Thoracic aorta (tissue), 2 donors: Measurements from ENCODE around the gene ADAMTS17. TPM values are rescaled to one million over a fixed set of nuclear protein-coding genes. Genes with fewer than 3 reads are reported as not detected.

ENCODE experiments used
- ATAC-seq: fragments of 150-250 bp; one replicate; pipeline ENCODE4 v1.8.0; 2017; ENCODE audit warnings: low read depth; ENCODE audit not compliant: insufficient number of reproducible peaks, low FRiP score
- DNase-seq: peaks from one replicate; pipeline ENCODE4 v3.0.0-alpha.2; 2020; ENCODE audit warnings: low spot score
- H3K27ac ChIP-seq, 2 donors: fragments of 200-600 bp; sonication (generic); 1 replicate in 1 of 2; 2 replicates in 1 of 2; pipeline ENCODE4 v1.5.1; 2016; ENCODE audit warnings: mild to moderate bottlenecking in 2 of 2, moderate library complexity in 2 of 2
- H3K27me3 ChIP-seq: fragments of 200-600 bp; sonication (generic); replicated peaks from 2 replicates; pipeline ENCODE4 v1.6.0; 2016; ENCODE audit warnings: mild to moderate bottlenecking; ENCODE audit not compliant: insufficient read depth
- H3K36me3 ChIP-seq: fragments of 200-600 bp; sonication (generic); one replicate; pipeline ENCODE4 v1.5.1; 2016
- H3K4me1 ChIP-seq, 2 donors: fragments of 200-600 bp; sonication (generic); 1 replicate in 1 of 2; 2 replicates in 1 of 2; pipeline versions ENCODE4 v1.5.1 to v1.6.0; 2016; ENCODE audit warnings: low read depth in 2 of 2, mild to moderate bottlenecking in 1 of 2; ENCODE audit not compliant: control insufficient read depth in 1 of 2
- H3K4me3 ChIP-seq: fragments of 200-600 bp; sonication (generic); 2 replicates; pipeline ENCODE4 v1.5.1; 2016; ENCODE audit warnings: mild to moderate bottlenecking
- H3K9me3 ChIP-seq: fragments of 200-600 bp; sonication (generic); 2 replicates; pipeline ENCODE4 v1.5.1; 2016
- total RNA-seq, 2 donors: library from RNA; depleted of rRNA; stranded (reverse); fragments of >200 nt; gene quantifications; one replicate each; pipeline versions ENCODE4 v1.1.0 to v1.2.3, GENCODE V29; 2016
- TF ChIP-seq, protein P1 (sequence below): fragments of 200-600 bp; sonication (generic); IDR thresholded peaks from one replicate; pipeline ENCODE4 v1.5.1; 2019; ENCODE audit warnings: antibody characterized with exemption

Gene ADAMTS17
- total RNA-seq, 2 donors from 2014 or later, result 2.8 to 8.1 TPM

DNA sequence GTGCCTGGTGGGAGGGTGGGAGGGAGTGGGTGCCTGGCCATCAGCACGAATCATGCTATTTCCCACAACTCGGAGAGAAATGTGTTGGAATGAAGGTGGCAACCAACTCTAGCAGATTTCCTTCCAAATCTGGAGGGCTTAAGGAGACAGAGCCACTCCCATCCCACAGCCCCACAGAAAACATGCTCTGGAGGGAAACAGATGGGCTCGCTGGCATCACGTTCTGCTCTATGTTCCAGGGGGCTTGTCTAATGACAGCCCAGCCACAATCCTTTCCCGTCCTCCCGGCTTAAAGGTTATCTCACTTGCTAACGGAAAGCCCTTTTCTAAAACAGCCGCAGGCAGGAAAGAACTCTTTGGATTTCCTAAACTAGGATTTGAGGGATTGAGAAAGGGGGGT is 65.3 kb downstream of the ADAMTS17 start:
- Histone ChIP-seq H3K9me3 (peaks cover 17% of the 10 kb centered on the region), H3K36me3 (no peaks in the 10 kb centered on the region), H3K27me3 (no peaks in the 10 kb centered on the region), H3K4me3 (no peak overlapping the region), H3K4me1 (peaks cover 5 to 12% of the 10 kb centered on the region in 2 donors), H3K27ac (no peak overlapping the region)
- TF ChIP-seq, protein P1, sequence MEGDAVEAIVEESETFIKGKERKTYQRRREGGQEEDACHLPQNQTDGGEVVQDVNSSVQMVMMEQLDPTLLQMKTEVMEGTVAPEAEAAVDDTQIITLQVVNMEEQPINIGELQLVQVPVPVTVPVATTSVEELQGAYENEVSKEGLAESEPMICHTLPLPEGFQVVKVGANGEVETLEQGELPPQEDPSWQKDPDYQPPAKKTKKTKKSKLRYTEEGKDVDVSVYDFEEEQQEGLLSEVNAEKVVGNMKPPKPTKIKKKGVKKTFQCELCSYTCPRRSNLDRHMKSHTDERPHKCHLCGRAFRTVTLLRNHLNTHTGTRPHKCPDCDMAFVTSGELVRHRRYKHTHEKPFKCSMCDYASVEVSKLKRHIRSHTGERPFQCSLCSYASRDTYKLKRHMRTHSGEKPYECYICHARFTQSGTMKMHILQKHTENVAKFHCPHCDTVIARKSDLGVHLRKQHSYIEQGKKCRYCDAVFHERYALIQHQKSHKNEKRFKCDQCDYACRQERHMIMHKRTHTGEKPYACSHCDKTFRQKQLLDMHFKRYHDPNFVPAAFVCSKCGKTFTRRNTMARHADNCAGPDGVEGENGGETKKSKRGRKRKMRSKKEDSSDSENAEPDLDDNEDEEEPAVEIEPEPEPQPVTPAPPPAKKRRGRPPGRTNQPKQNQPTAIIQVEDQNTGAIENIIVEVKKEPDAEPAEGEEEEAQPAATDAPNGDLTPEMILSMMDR, result no peak
- DNase-seq (no peak), ATAC-seq (no peak)

- Histone ChIP-seq H3K9me3 (peaks cover 17% of the 10 kb centered on the region), H3K4me1 (peaks cover 5 to 12% of the 10 kb centered on the region in 2 donors), H3K36me3 (no peaks in the 10 kb centered on the region), H3K27me3 (no peaks in the 10 kb centered on the region), H3K27ac (no peak overlapping the region), H3K4me3 (no peak overlapping the region)
- TF ChIP-seq, protein P1, result no peak
- no peak for DNase-seq
- ATAC-seq, result no peak
Observed at GRCh38 chr15:100275641-100276040, 66.1 kb downstream of the ADAMTS17 start.

- H3K4me3 ChIP-seq, result no peak overlapping the region
- H3K4me1 ChIP-seq, result no peaks in the 10 kb centered on the region
- DNase-seq (no peak), ATAC-seq (no peak)
- no peaks in the 10 kb centered on the region for H3K27me3 ChIP-seq
- no peaks in the 10 kb centered on the region for H3K36me3 ChIP-seq
- peaks cover 17% of the 10 kb centered on the region for H3K9me3 ChIP-seq
- TF ChIP-seq, protein P1, result no peak
- H3K27ac ChIP-seq, result no peak overlapping the region
Observed at GRCh38 chr15:100269831-100270230, 71.9 kb downstream of the ADAMTS17 start.

- no peak overlapping the region for H3K4me3 ChIP-seq
- no peaks in the 10 kb centered on the region for H3K27me3 ChIP-seq
- DNase-seq (no peak), ATAC-seq (no peak)
- peaks cover 0 to 7% of the 10 kb centered on the region in 2 donors for H3K4me1 ChIP-seq
- TF ChIP-seq, protein P1, result no peak
- no peak overlapping the region for H3K27ac ChIP-seq
- no peaks in the 10 kb centered on the region for H3K36me3 ChIP-seq
- H3K9me3 ChIP-seq, result no peaks in the 10 kb centered on the region
Observed at GRCh38 chr15:100266166-100266565, 75.6 kb downstream of the ADAMTS17 start.

DNA sequence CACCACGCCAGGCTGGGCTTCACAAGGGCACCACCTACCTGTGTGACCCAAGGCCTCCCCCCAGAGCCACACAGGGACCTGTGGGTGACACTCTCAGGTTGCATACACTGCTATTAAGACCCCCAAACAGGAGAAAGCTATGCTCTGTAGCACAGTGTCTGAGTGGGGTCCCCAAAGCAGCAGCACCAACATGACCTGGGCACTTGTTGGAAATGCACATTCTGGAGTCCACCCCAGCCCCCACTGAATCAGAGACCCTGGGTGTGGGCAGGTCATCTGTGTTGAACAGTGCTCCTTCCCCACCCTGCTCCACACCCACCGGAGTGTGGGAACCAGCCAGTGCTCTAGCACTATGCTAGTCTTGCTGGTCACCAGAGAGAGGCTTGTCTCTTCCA is 76.1 kb downstream of the ADAMTS17 start:
- Histone ChIP-seq H3K36me3 (no peaks in the 10 kb centered on the region), H3K4me3 (no peak overlapping the region), H3K4me1 (peaks cover 0 to 7% of the 10 kb centered on the region in 2 donors), H3K27me3 (no peaks in the 10 kb centered on the region), H3K27ac (no peak overlapping the region), H3K9me3 (no peaks in the 10 kb centered on the region)
- TF ChIP-seq, protein P1, result no peak
- DNase-seq (no peak), ATAC-seq (no peak)
